Suprapubic skin (tissue), 4 donors: ENCODE measurements around the gene MAJIN. TPM values are rescaled to one million over a fixed set of nuclear protein-coding genes. Genes with fewer than 3 reads are reported as not detected.

Experiments
- DNase-seq, 2 donors: peaks; one replicate each; pipeline ENCODE4 v3.0.0-alpha.2; 2019; ENCODE audit warnings: low spot score in 2 of 2
- H3K27ac ChIP-seq: fragments of 200-600 bp; sonication (generic); one replicate; pipeline ENCODE4 v1.5.1; 2019
- H3K27me3 ChIP-seq: fragments of 200-600 bp; sonication (generic); one replicate; pipeline ENCODE4 v1.5.1; 2019
- H3K36me3 ChIP-seq: fragments of 200-600 bp; sonication (generic); one replicate; pipeline ENCODE4 v1.5.1; 2019
- H3K4me1 ChIP-seq: fragments of 200-600 bp; sonication (generic); one replicate; pipeline ENCODE4 v1.5.1; 2019
- H3K4me3 ChIP-seq: fragments of 200-600 bp; sonication (generic); one replicate; pipeline ENCODE4 v1.5.1; 2019; ENCODE audit warnings: mild to moderate bottlenecking
- H3K9me3 ChIP-seq: fragments of 200-600 bp; sonication (generic); one replicate; pipeline ENCODE4 v1.5.1; 2019
- CTCF ChIP-seq, 2 donors: fragments of 200-600 bp in 1 of 2; fragments of 450-650 bp in 1 of 2; sonication (generic) in 1 of 2; IDR thresholded peaks; one replicate each; pipeline ENCODE4 v1.5.1; 2016 to 2019; ENCODE audit warnings: antibody characterized with exemption in 2 of 2, mild to moderate bottlenecking in 1 of 2, moderate library complexity in 1 of 2
- EP300 ChIP-seq: sonication (generic); formaldehyde crosslinking; IDR thresholded peaks from one replicate; pipeline ENCODE4 v1.6.1; 2017; ENCODE audit warnings: antibody characterized with exemption
- POLR2A ChIP-seq, 2 donors: fragments of 450-650 bp; IDR thresholded peaks; one replicate each; pipeline ENCODE4 v1.6.1; 2017; ENCODE audit warnings: antibody characterized with exemption in 2 of 2, mild to moderate bottlenecking in 2 of 2, moderate library complexity in 2 of 2
- POLR2AphosphoS5 ChIP-seq, 3 donors: sonication (generic); formaldehyde crosslinking; IDR thresholded peaks; one replicate each; pipeline ENCODE4 v1.6.1; 2017; ENCODE audit warnings: antibody characterized with exemption in 3 of 3
- WGBS: methylation state at CpG from one replicate; pipeline ENCODE4 v1.1.5; 2018; 5-methylcytosine and 5-hydroxymethylcytosine counted together
- total RNA-seq, 4 donors: library from RNA; depleted of rRNA; stranded (reverse); fragments of >200 nt; gene quantifications; one replicate each; pipeline ENCODE4 v1.1.0, GENCODE V29; 2016

Gene MAJIN
- total RNA-seq, 4 donors from 2014 or later: not detected

- WGBS: 77% methylated on average over 14 of the region's 14 CpGs
- H3K27me3 ChIP-seq: no peaks in the 10 kb centered on the region
- no peak overlapping the region for H3K4me3 ChIP-seq
- H3K9me3 ChIP-seq: no peaks in the 10 kb centered on the region
- no peak for DNase-seq
- no peak overlapping the region for H3K27ac ChIP-seq
- TF ChIP-seq EP300: no peak
- no peak for TF ChIP-seq CTCF (IDR thresholded peaks at IDR 0.05)
- TF ChIP-seq POLR2AphosphoS5 (IDR thresholded peaks at IDR 0.05): no peak
- TF ChIP-seq POLR2A (IDR thresholded peaks at IDR 0.05): no peak
- H3K36me3 ChIP-seq: peaks cover 95% of the 10 kb centered on the region
- no peaks in the 10 kb centered on the region for H3K4me1 ChIP-seq
Observed at GRCh38 chr11:64900263-64900678, 71.6 kb downstream of the MAJIN start.

GRCh38 chr11:64898541-64898940, 73.4 kb downstream of the MAJIN start:
- H3K27ac ChIP-seq: no peak overlapping the region
- TF ChIP-seq EP300: no peak
- no peak for TF ChIP-seq POLR2AphosphoS5 (IDR thresholded peaks at IDR 0.05)
- TF ChIP-seq POLR2A (IDR thresholded peaks at IDR 0.05): no peak
- TF ChIP-seq CTCF (IDR thresholded peaks at IDR 0.05): no peak
- H3K36me3 ChIP-seq: peaks cover 88% of the 10 kb centered on the region
- WGBS: 93% methylated on average over 9 of the region's 19 CpGs
- no peak for DNase-seq
- no peaks in the 10 kb centered on the region for H3K9me3 ChIP-seq
- no peaks in the 10 kb centered on the region for H3K27me3 ChIP-seq
- peaks cover 6% of the 10 kb centered on the region for H3K4me1 ChIP-seq
- no peak overlapping the region for H3K4me3 ChIP-seq

- peaks cover 6% of the 10 kb centered on the region for H3K4me1 ChIP-seq
Observed at GRCh38 chr11:64898076-64898445, 73.8 kb downstream of the MAJIN start.

GRCh38 chr11:64897381-64898075, 74.4 kb downstream of the MAJIN start:
- peaks cover 6% of the 10 kb centered on the region for H3K4me1 ChIP-seq
- DNase-seq: no peak
- 100% methylated on average over 1 of the region's 19 CpGs for WGBS
- H3K4me3 ChIP-seq: no peak overlapping the region
- no peaks in the 10 kb centered on the region for H3K27me3 ChIP-seq
- H3K9me3 ChIP-seq: no peaks in the 10 kb centered on the region
- no peak overlapping the region for H3K27ac ChIP-seq
- H3K36me3 ChIP-seq: peaks cover 78% of the 10 kb centered on the region
- no peak for TF ChIP-seq CTCF (IDR thresholded peaks at IDR 0.05)
- TF ChIP-seq EP300: no peak
- TF ChIP-seq POLR2A (IDR thresholded peaks at IDR 0.05): no peak
- no peak for TF ChIP-seq POLR2AphosphoS5 (IDR thresholded peaks at IDR 0.05)

More at GRCh38 chr11:64898076-64898445, 73.8 kb downstream of the MAJIN start:
- no peaks in the 10 kb centered on the region for H3K27me3 ChIP-seq
- WGBS: 94% methylated on average over 6 of the region's 9 CpGs
- H3K27ac ChIP-seq: no peak overlapping the region
- no peak overlapping the region for H3K4me3 ChIP-seq
- H3K36me3 ChIP-seq: peaks cover 83% of the 10 kb centered on the region
- DNase-seq: no peak
- TF ChIP-seq CTCF (IDR thresholded peaks at IDR 0.05) (no peak), EP300 (no peak), POLR2A (IDR thresholded peaks at IDR 0.05) (no peak), POLR2AphosphoS5 (IDR thresholded peaks at IDR 0.05) (no peak)
- H3K9me3 ChIP-seq: no peaks in the 10 kb centered on the region

- WGBS: 66% methylated on average over 4 of the region's 14 CpGs
- Histone ChIP-seq H3K27me3 (no peaks in the 10 kb centered on the region), H3K27ac (no peak overlapping the region), H3K9me3 (no peaks in the 10 kb centered on the region), H3K36me3 (peaks cover 68% of the 10 kb centered on the region), H3K4me3 (no peak overlapping the region), H3K4me1 (peaks cover 6% of the 10 kb centered on the region)
- no peak for DNase-seq
- TF ChIP-seq POLR2A (IDR thresholded peaks at IDR 0.05) (no peak), CTCF (IDR thresholded peaks at IDR 0.05) (no peak), EP300 (no peak), POLR2AphosphoS5 (IDR thresholded peaks at IDR 0.05) (no peak)
Observed at GRCh38 chr11:64896448-64897022, 75.4 kb downstream of the MAJIN start.
